ENCODE results near the gene CACNA2D3.

DNA sequence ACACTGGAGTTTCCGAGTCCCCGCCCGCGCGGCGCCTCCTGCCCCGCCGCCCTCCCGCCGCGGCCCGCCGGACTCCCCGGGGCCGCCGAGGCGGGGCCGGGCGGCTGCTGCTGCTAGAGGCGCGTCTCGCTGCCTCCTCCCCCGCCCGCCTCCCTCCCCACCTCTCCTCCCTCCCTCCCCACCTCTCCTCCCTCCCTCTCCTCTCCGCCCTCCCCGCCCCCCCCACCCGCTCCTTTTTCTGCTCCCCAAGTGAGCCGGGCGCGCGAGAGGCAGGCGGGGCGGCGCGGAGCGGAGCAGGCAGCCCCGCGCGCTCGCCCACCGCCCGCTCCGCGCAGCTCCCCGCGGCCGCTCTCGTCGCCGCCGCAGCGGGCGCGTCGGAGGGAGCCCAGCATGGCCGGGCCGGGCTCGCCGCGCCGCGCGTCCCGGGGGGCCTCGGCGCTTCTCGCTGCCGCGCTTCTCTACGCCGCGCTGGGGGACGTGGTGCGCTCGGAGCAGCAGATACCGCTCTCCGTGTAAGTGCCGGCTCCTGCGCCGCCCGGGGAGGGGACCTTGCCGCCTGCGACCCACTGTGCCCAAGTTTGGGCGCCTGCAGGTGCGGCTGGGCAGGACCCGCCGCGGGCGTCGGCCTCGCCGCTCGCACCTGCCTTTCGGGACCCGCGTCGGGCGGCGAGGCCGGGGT, at the start of gene CACNA2D3:
- TF ChIP-seq POLR2A (IDR thresholded peaks at IDR 0.05; ENCODE audit: low read depth, low read length), result no peak
- no peak for TF ChIP-seq TAF1 (IDR thresholded peaks at IDR 0.05; ENCODE audit: low read depth, low read length)
- TF ChIP-seq POLR2AphosphoS5 (IDR thresholded peaks at IDR 0.05; ENCODE audit: low read depth, low read length), result no peak

Data from GM12891 (cell line).